ENCODE measurements around the gene MCHR1.

- TF ChIP-seq CTCF (conservative IDR thresholded peaks at IDR 0.05; ENCODE audit: low read depth in 2 of 2) (no peak), JUNB (IDR thresholded peaks at IDR 0.05; ENCODE audit: unreplicated experiment) (no peak), EZH2phosphoT487 (IDR thresholded peaks at IDR 0.05; ENCODE audit: unreplicated experiment) (no peak), CREB1 (CRISPR knock-in tag; IDR thresholded peaks at IDR 0.05; ENCODE audit: low read depth) (no peak), ZNF114 (CRISPR knock-in tag; IDR thresholded peaks at IDR 0.05) (no peak), POLR2AphosphoS5 (IDR thresholded peaks at IDR 0.05; ENCODE audit: low read depth) (no peak), EZH2 (IDR thresholded peaks at IDR 0.05; ENCODE audit: low read depth, unreplicated experiment) (no peak), NANOG (IDR thresholded peaks at IDR 0.05; ENCODE audit: borderline replicate concordance) (no peak)
Observed at GRCh38 chr22:40651563-40652501, 27.5 kb upstream of the MCHR1 start.

All from GM23338 (cell line).